PC-3 (cell line): ENCODE measurements around the gene MARCHF5. TPM values are rescaled to one million over a fixed set of nuclear protein-coding genes. Genes with fewer than 3 reads are reported as not detected.

ENCODE experiments used
- ATAC-seq: fragments of 200-7000 bp; cut with Tn5 transposase; 2 replicates; pipeline ENCODE4 v1.9.1; 2020; ENCODE audit warnings: mild to moderate bottlenecking, moderate library complexity
- Bru-seq: library from RNA; stranded (reverse); fragments of 400-500 nt; gene quantifications from one replicate; lab custom pipeline; 2021; lab: Mats Ljungman, UMichigan
- BruChase-seq, 2 experiments: library from RNA; stranded (reverse); fragments of 400-500 nt; gene quantifications; one replicate each; lab custom pipeline; 2021; lab: Mats Ljungman, UMichigan
- BruUV-seq: library from RNA; stranded (reverse); fragments of 400-500 nt; replicated peaks from 2 replicates; lab custom pipeline; 2021; lab: Mats Ljungman, UMichigan
- CTCF ChIA-PET: fragments of 300-600 bp; sonication (Branson Sonifier 250); formaldehyde crosslinking; loops from one replicate; lab custom pipeline; 2022; ENCODE audit warnings: antibody characterized with exemption; lab: Charles Lee
- POLR2A ChIA-PET: fragments of 300-600 bp; sonication (Branson Sonifier 250); formaldehyde crosslinking; loops from one replicate; lab custom pipeline; 2022; ENCODE audit warnings: antibody characterized with exemption; ENCODE audit not compliant: unreplicated experiment; lab: Charles Lee
- DNase-seq: peaks from one replicate; pipeline ENCODE4 v3.0.0-alpha.2; 2015
- H2AFZ ChIP-seq: fragments of 300-600 bp; sonication (generic); 2 replicates; pipeline ENCODE4 v1.6.0; 2016; ENCODE audit warnings: antibody characterized with exemption, low read length
- H3F3A ChIP-seq: fragments of 300-600 bp; sonication (generic); one replicate; pipeline ENCODE4 v1.6.0; 2017; ENCODE audit warnings: antibody characterized with exemption, low read length, control low read depth, mild to moderate bottlenecking; ENCODE audit not compliant: unreplicated experiment
- H3K27ac ChIP-seq: fragments of 300-600 bp; sonication (generic); 2 replicates; pipeline ENCODE4 v1.5.1; 2016; ENCODE audit warnings: mild to moderate bottlenecking, low read length
- H3K27me3 ChIP-seq: fragments of 300-600 bp; sonication (generic); 2 replicates; pipeline ENCODE4 v1.6.1; 2016; ENCODE audit warnings: low read length, mixed read lengths
- H3K36me3 ChIP-seq: fragments of 300-600 bp; sonication (generic); 2 replicates; pipeline ENCODE4 v1.6.1; 2016; ENCODE audit warnings: low read depth, mixed run types, low read length, mixed read lengths
- H3K4me1 ChIP-seq: fragments of 300-600 bp; sonication (generic); 2 replicates; pipeline ENCODE4 v1.5.1; 2016; ENCODE audit warnings: low read length; ENCODE audit not compliant: insufficient read depth
- H3K4me2 ChIP-seq: fragments of 300-600 bp; sonication (generic); 2 replicates; pipeline ENCODE4 v1.6.0; 2016; ENCODE audit warnings: low read length
- H3K4me3 ChIP-seq: fragments of 300-600 bp; sonication (generic); 2 replicates; pipeline ENCODE4 v1.5.1; 2016; ENCODE audit warnings: mild to moderate bottlenecking, low read length, mixed read lengths
- H3K79me2 ChIP-seq: fragments of 300-600 bp; sonication (generic); 2 replicates; pipeline ENCODE4 v1.6.1; 2017; ENCODE audit warnings: low read length, mixed read lengths
- H3K9ac ChIP-seq: fragments of 300-600 bp; sonication (generic); 2 replicates; pipeline ENCODE4 v1.6.0; 2016; ENCODE audit warnings: mild to moderate bottlenecking, low read length
- H3K9me2 ChIP-seq: fragments of 300-600 bp; sonication (generic); replicated peaks from 2 replicates; pipeline ENCODE4 v1.6.1; 2016; ENCODE audit warnings: mixed run types, low read length, mixed read lengths
- H3K9me3 ChIP-seq: fragments of 300-600 bp; sonication (generic); 2 replicates; pipeline ENCODE4 v1.6.1; 2016; ENCODE audit warnings: low read length, mixed read lengths
- H4K20me1 ChIP-seq: fragments of 300-600 bp; sonication (generic); 2 replicates; pipeline ENCODE4 v1.6.1; 2016; ENCODE audit warnings: low read length, mixed read lengths
- EZH2 ChIP-seq: fragments of 300-600 bp; sonication (generic); IDR thresholded peaks from one replicate; pipeline ENCODE4 v1.6.1; 2017; ENCODE audit warnings: antibody characterized with exemption, mild to moderate bottlenecking, low read length; ENCODE audit not compliant: unreplicated experiment
- EZH2phosphoT487 ChIP-seq: fragments of 300-600 bp; sonication (generic); IDR thresholded peaks from 2 replicates; pipeline ENCODE4 v1.6.1; 2018; ENCODE audit warnings: mild to moderate bottlenecking, antibody characterized with exemption, low read length, borderline replicate concordance
- intact Hi-C: fragments of 100-400 bp; cut with micrococcal nuclease; formaldehyde crosslinking; loops from 2 replicates; pipeline ENCODE4 v1.9.0; 2023
- long read RNA-seq: library from polyadenylated mRNA; unstranded; transcript quantifications from one replicate; pipeline ENCODE4 v2.0.0, GENCODE V29; 2021; ENCODE audit not compliant: unreplicated experiment
- total RNA-seq: library from RNA; depleted of rRNA; stranded (reverse); fragments of >200 nt; gene quantifications from 2 replicates; pipeline ENCODE4 v1.2.3, GENCODE V29; 2014; rRNA removed
- TF ChIP-seq, protein P1 (sequence below): fragments of 300-600 bp; sonication (generic); conservative IDR thresholded peaks from 2 replicates; pipeline ENCODE4 v1.5.1; 2017; ENCODE audit warnings: antibody characterized with exemption, low read depth, mild to moderate bottlenecking, low read length

Gene MARCHF5, protein sequence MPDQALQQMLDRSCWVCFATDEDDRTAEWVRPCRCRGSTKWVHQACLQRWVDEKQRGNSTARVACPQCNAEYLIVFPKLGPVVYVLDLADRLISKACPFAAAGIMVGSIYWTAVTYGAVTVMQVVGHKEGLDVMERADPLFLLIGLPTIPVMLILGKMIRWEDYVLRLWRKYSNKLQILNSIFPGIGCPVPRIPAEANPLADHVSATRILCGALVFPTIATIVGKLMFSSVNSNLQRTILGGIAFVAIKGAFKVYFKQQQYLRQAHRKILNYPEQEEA
- total RNA-seq (6.7 and 7.4 TPM in 2 replicates), Bru-seq, nascent RNA (percentile 80 among the genes with signal in this experiment), BruChase-seq, experiment 1, labeled RNA remaining after a 6-hour chase (percentile 79 among the genes with signal in this experiment), BruChase-seq, experiment 2, labeled RNA remaining after a 2-hour chase (percentile 73 among the genes with signal in this experiment)
- long read RNA-seq, transcript MARCH5-201 (6 exons, 3,926 nt): major isoform, 116 of 140 reads
- long read RNA-seq, partial matches to known transcripts: 10 of 140 reads
- long read RNA-seq, other reads (novel, unspliced or antisense): 14 of 140 reads

DNA sequence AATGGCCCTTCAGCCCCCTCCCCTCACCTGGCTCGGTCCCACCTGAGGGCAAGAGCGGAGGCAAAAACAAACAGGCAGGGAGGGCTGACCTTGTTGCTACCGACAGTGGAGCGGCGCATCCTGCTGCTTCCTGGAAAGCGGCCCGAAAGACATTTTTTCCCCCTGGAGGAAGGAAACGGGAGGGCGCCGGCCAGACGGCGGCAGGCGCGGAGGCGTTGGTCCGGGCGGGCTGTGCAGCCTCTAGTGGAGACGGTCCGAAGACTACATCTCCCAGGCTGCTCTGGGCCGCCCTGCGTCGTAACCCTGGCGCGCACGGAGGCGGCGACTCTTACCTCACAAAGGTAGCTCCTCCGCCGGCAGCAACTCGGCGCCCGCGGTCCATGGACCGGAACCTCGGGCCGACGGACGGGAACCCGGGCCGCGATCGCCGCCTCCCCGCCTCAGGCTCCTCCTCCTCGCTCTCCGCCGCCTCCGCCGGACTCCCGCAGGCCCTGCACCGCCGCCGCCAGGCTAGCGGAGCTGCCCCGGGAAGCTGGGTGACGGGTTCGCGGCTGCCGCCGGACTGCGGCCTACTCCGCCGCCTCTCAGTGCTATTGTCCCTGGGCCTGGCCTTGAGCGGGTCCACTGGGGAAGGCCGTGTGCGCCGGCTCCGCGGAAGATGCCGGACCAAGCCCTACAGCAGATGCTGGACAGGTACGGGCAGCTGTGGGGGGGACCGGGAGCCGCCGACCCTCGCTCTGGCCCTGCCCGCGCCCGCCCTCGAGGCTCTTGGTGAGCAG is at the start of gene MARCHF5, which contains the start of gene CPEB3:
Gene MARCHF5, plus strand, starts transcription at position 331 of the 779 bp plus-strand sequence. Its CDS starts 328 bp downstream, at position 659.
Gene CPEB3, minus strand, starts transcription at position 242 of the 779 bp plus-strand sequence. CDS start 50,728 bp downstream, outside the sequence.
- H2AFZ ChIP-seq: peak within 1 kb of the TSS; percentile 93
- H3K9me2 ChIP-seq: no peaks in the 10 kb centered on the region
- peak; percentile 96 for ATAC-seq
- peak within 1 kb of the TSS; percentile 58 for H3K27ac ChIP-seq
- no peaks in the 10 kb centered on the region for H3K9me3 ChIP-seq
- H3K79me2 ChIP-seq: peaks cover 46% of the 10 kb centered on the region
- ChIA-PET CTCF (interaction anchor here (0.5 to 3.5 kb wide), 6 partner anchors 48 to 203 kb away, joined by 3 to 20 read pairs (median 6); no protein-coding TSS in a partner anchor), POLR2A (interaction anchor here (0.6 to 1.2 kb wide), 3 partner anchors 52 to 80 kb away, joined by 3 to 12 read pairs (median 7); no protein-coding TSS in a partner anchor)
- no peaks in the 10 kb centered on the region for H3K27me3 ChIP-seq
- no peaks in the 10 kb centered on the region for H3F3A ChIP-seq
- H3K9ac ChIP-seq: peak within 1 kb of the TSS; percentile 94
- BruUV-seq: no TSS peak
- 0 out of 2 replicates have a peak, but pooled peaks cover 6% of the 10 kb centered on the region for H3K4me1 ChIP-seq
- peaks cover 5% of the 10 kb centered on the region for H4K20me1 ChIP-seq
- intact Hi-C loops: loop anchor here (1.0 to 5.0 kb wide), 7 partner anchors 48 to 301 kb away; partner anchors contain the start of gene KIF11
- peak; percentile 94 for DNase-seq
- H3K4me2 ChIP-seq: peak within 1 kb of the TSS; percentile 87
- TF ChIP-seq, protein P1, sequence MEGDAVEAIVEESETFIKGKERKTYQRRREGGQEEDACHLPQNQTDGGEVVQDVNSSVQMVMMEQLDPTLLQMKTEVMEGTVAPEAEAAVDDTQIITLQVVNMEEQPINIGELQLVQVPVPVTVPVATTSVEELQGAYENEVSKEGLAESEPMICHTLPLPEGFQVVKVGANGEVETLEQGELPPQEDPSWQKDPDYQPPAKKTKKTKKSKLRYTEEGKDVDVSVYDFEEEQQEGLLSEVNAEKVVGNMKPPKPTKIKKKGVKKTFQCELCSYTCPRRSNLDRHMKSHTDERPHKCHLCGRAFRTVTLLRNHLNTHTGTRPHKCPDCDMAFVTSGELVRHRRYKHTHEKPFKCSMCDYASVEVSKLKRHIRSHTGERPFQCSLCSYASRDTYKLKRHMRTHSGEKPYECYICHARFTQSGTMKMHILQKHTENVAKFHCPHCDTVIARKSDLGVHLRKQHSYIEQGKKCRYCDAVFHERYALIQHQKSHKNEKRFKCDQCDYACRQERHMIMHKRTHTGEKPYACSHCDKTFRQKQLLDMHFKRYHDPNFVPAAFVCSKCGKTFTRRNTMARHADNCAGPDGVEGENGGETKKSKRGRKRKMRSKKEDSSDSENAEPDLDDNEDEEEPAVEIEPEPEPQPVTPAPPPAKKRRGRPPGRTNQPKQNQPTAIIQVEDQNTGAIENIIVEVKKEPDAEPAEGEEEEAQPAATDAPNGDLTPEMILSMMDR: peak; percentile 45
- no peak for TF ChIP-seq EZH2phosphoT487
- H3K4me3 ChIP-seq: peak within 1 kb of the TSS; percentile 85
- peaks cover 8% of the 10 kb centered on the region; the same call in 1 of the 2 replicates for H3K36me3 ChIP-seq

DNA sequence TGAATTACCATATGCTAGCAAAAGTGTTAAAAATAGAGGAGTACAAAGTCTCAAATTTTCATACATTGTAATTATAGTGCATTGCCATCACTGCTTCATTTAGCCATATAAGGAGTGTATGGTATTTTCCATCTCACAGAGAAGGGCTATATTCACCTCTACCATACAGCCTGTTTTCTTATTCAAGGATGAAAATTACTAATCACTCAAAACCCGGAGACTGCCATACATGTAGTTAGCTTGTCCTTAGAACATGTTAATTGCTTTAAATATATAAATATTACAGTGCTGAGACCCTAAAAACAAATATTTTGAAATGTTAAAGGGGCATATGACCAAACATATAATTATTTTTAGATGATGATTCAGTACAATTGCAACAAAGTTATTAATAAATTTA is 49.5 kb upstream of the MARCHF5 start:
- DNase-seq (no peak), ATAC-seq (no peak)
- Histone ChIP-seq H3K27ac (no peak overlapping the region), H3K9me3 (no peaks in the 10 kb centered on the region), H3K9me2 (no peaks in the 10 kb centered on the region), H3K4me1 (peaks cover 45% of the 10 kb centered on the region), H3K79me2 (0 out of 2 replicates have a peak, but pooled peaks cover 8% of the 10 kb centered on the region), H3K4me2 (peak overlapping the region; percentile 94), H2AFZ (peak overlapping the region; percentile 78), H3K9ac (0 out of 2 replicates have a peak overlapping the region, but pooled peaks have one; percentile 16), H3K4me3 (peak overlapping the region; percentile 75), H3K36me3 (no peaks in the 10 kb centered on the region), H3F3A (no peaks in the 10 kb centered on the region), H3K27me3 (no peaks in the 10 kb centered on the region), H4K20me1 (no peaks in the 10 kb centered on the region)
- ChIA-PET POLR2A (no interaction called here), CTCF (no interaction called here)
- TF ChIP-seq EZH2phosphoT487 (no peak), EZH2 (no peak)
- TF ChIP-seq, protein P1: no peak
- intact Hi-C loops: loop anchor here (5.0 kb wide), 1 partner anchor 99 kb away; no protein-coding TSS in a partner anchor
- BruUV-seq: no TSS peak
